Activated T-helper 17 cell treated with anti-CD3 and anti-CD28 coated beads, Interleukin-2, amount 50 U/mL, for 72 hours (primary cell): ENCODE data around the gene KCNJ9. TPM values are rescaled to one million over a fixed set of nuclear protein-coding genes. Genes with fewer than 3 reads are reported as not detected.

ENCODE experiments used
- ATAC-seq: fragments of 150-1000 bp; cut with Tn5 transposase; replicated peaks from 2 replicates; pipeline ENCODE4 v1.10.0; 2021; ENCODE audit warnings: mild to moderate bottlenecking, moderate library complexity
- H3K27ac Mint-ChIP-seq: one replicate; pipeline ENCODE4 v1.8.0; 2022; ENCODE audit warnings: mixed read lengths
- H3K27me3 Mint-ChIP-seq: one replicate; pipeline ENCODE4 v1.8.0; 2022; ENCODE audit warnings: mixed read lengths
- H3K36me3 Mint-ChIP-seq: one replicate; pipeline ENCODE4 v1.8.0; 2022; ENCODE audit warnings: low read depth, mild to moderate bottlenecking, mixed read lengths
- H3K4me1 Mint-ChIP-seq: one replicate; pipeline ENCODE4 v1.8.0; 2022; ENCODE audit warnings: mixed read lengths
- H3K4me3 Mint-ChIP-seq: one replicate; pipeline ENCODE4 v1.8.0; 2022; ENCODE audit warnings: mild to moderate bottlenecking, mixed read lengths
- H3K9me3 Mint-ChIP-seq: one replicate; pipeline ENCODE4 v1.8.0; 2022; ENCODE audit warnings: mixed read lengths
- total RNA-seq, 2 donors: library from RNA; stranded (reverse); gene quantifications; one replicate each; pipeline ENCODE4 v1.2.3, GENCODE V29; 2022

The KCNJ9 gene
- total RNA-seq, 2 donors from 2014 or later, result 0.13 TPM; not detected in 1

GRCh38 chr1:160139840-160140239 lies 58.5 kb downstream of the KCNJ9 start:
- H3K36me3 Mint-ChIP-seq, result no peaks in the 10 kb centered on the region
- no peak overlapping the region for H3K27ac Mint-ChIP-seq
- ATAC-seq, result no peak
- H3K4me3 Mint-ChIP-seq, result no peak overlapping the region
- peaks cover 23% of the 10 kb centered on the region for H3K27me3 Mint-ChIP-seq
- no peaks in the 10 kb centered on the region for H3K9me3 Mint-ChIP-seq
- no peaks in the 10 kb centered on the region for H3K4me1 Mint-ChIP-seq

Other genes with a start within 250 kb of the KCNJ9 start
- gene VSIG8, start 218.9 kb upstream of the KCNJ9 start, total RNA-seq, result under 1 TPM in 1 of 2 donors, not detected in 1; 0.26 TPM
- gene CFAP45, start 181.4 kb upstream of the KCNJ9 start, total RNA-seq, result 1 to 10 TPM in 1 of 2 donors, under 1 TPM in 1; 0.78 to 3.6 TPM
- gene TAGLN2, start 156.0 kb upstream of the KCNJ9 start, total RNA-seq, result 100 to 1,000 TPM; 457 to 593 TPM
- not detected for gene IGSF9, start 135.9 kb upstream of the KCNJ9 start, total RNA-seq
- gene SLAMF9, start 127.3 kb upstream of the KCNJ9 start, total RNA-seq, result not detected
- gene PIGM, start 49.5 kb upstream of the KCNJ9 start, total RNA-seq, result 1 to 10 TPM; 3.5 to 4.2 TPM
- gene KCNJ10, start 11.4 kb upstream of the KCNJ9 start, total RNA-seq, result not detected
- 10 to 100 TPM; 23.8 to 30.8 TPM for gene IGSF8, start 17.1 kb downstream of the KCNJ9 start, total RNA-seq
- not detected for gene ATP1A2, start 34.2 kb downstream of the KCNJ9 start, total RNA-seq
- gene ATP1A4, start 70.1 kb downstream of the KCNJ9 start, total RNA-seq, result under 1 TPM in 1 of 2 donors, not detected in 1; 0.48 TPM
- gene CASQ1, start 109.0 kb downstream of the KCNJ9 start, total RNA-seq, result not detected
- 10 to 100 TPM; 48.7 to 49.4 TPM for gene PEA15, start 123.8 kb downstream of the KCNJ9 start, total RNA-seq
- gene DCAF8, start 181.0 kb downstream of the KCNJ9 start, total RNA-seq, result 100 to 1,000 TPM; 126 to 175 TPM
- gene PEX19, start 203.6 kb downstream of the KCNJ9 start, total RNA-seq, result 10 to 100 TPM; 48.3 to 61.4 TPM